SK-N-SH (cell line): Measurements from ENCODE around the gene MAP3K6.

ENCODE experiments used
- CTCF ChIP-seq: fragments of 200-600 bp; sonication (generic); IDR thresholded peaks from 2 replicates; pipeline ENCODE4 v1.6.1; 2017; ENCODE audit warnings: antibody characterized with exemption, mild to moderate bottlenecking, moderate library complexity
- POLR2AphosphoS5 ChIP-seq: IDR thresholded peaks from 2 replicates; pipeline ENCODE4 v1.6.1; 2012; ENCODE audit warnings: low read depth, low read length
- RAD21 ChIP-seq: IDR thresholded peaks from 2 replicates; pipeline ENCODE4 v1.6.1; 2012; ENCODE audit warnings: mild to moderate bottlenecking, low read length
- RCOR1 ChIP-seq: fragments of 150-350 bp; IDR thresholded peaks from 2 replicates; pipeline ENCODE4 v1.6.1; 2017; ENCODE audit warnings: antibody characterized with exemption, low read length

GRCh38 chr1:27349784-27350662 is 16.7 kb downstream of the MAP3K6 start:
- no peak for TF ChIP-seq CTCF
- no peak for TF ChIP-seq RAD21
- no peak for TF ChIP-seq RCOR1
- no peak for TF ChIP-seq POLR2AphosphoS5
